NCI-H2107 treated with DMSO at 0.1 percent for 48 hours (cell line): ENCODE results near the gene S100A7.
"Not testable (repeated sequence)": the region's sequence is repeated elsewhere in the genome, so short reads cannot be mapped to it uniquely, and the experiment has no call there.

Experiments used
- DNase-seq: peaks from one replicate; lab custom pipeline; 2025; ENCODE audit not compliant: unreplicated experiment; lab: John Stamatoyannopoulos, UW

The S100A7 gene

GRCh38 chr1:153431427-153431826, 29.0 kb downstream of the S100A7 start:
- no peak for DNase-seq

- DNase-seq: no peak
These were observed 29.4 kb downstream of the S100A7 start for GRCh38 chr1:153431002-153431401.

- no peak for DNase-seq
These were observed 29.9 kb downstream of the S100A7 start for GRCh38 chr1:153430561-153430960.

- DNase-seq: no peak
These were observed 30.3 kb downstream of the S100A7 start for GRCh38 chr1:153430166-153430553.

- no peak for DNase-seq
These were observed 30.9 kb downstream of the S100A7 start for GRCh38 chr1:153429266-153430165.

GRCh38 chr1:153428791-153429190, 31.7 kb downstream of the S100A7 start:
- no peak for DNase-seq

GRCh38 chr1:153428073-153428638, 32.3 kb downstream of the S100A7 start:
- DNase-seq: no peak

- no peak for DNase-seq
These were observed 33.6 kb downstream of the S100A7 start for GRCh38 chr1:153426809-153427208.

- no peak for DNase-seq
These were observed 37.9 kb downstream of the S100A7 start for GRCh38 chr1:153422450-153423068.

GRCh38 chr1:153420306-153420705, 40.1 kb downstream of the S100A7 start:
- DNase-seq: no peak

GRCh38 chr1:153419436-153419793, 41.0 kb downstream of the S100A7 start:
- not testable (repeated sequence) for DNase-seq

GRCh38 chr1:153418758-153419435, 41.6 kb downstream of the S100A7 start:
- not testable (repeated sequence) for DNase-seq

GRCh38 chr1:153417136-153417888, 43.1 kb downstream of the S100A7 start:
- no peak for DNase-seq

- DNase-seq: no peak
These were observed 44.4 kb downstream of the S100A7 start, which contains the start of gene S100A7A for GRCh38 chr1:153415850-153416570. Gene S100A7A, plus strand, starts transcription at chr1:153416520. Its CDS starts 1,563 bp downstream, at chr1:153418083.

- not testable (repeated sequence) for DNase-seq
These were observed 46.5 kb downstream of the S100A7 start for GRCh38 chr1:153413961-153414360.
